AG09309 (cell line): Measurements from ENCODE around the gene BABAM2.

Experiments used
- DNase-seq: peaks from one replicate; pipeline ENCODE4 v3.0.0-alpha.2; 2010; ENCODE audit warnings: low read depth
- H3K4me3 ChIP-seq: 2 replicates; pipeline ENCODE4 v1.5.1; 2011; ENCODE audit warnings: mild to moderate bottlenecking, low read depth, low read length, moderate library complexity; ENCODE audit not compliant: control insufficient read depth
- CTCF ChIP-seq: IDR thresholded peaks from 2 replicates; pipeline ENCODE4 v1.5.1; 2011; ENCODE audit warnings: mild to moderate bottlenecking, low read depth, low read length, inconsistent platforms; ENCODE audit not compliant: insufficient read depth, control insufficient read depth; ENCODE audit errors: missing control alignments

BABAM2 gene

GRCh38 chr2:28089486-28089885 lies 199.0 kb downstream of the BABAM2 start:
- H3K4me3 ChIP-seq: no peak overlapping the region
- no peak for TF ChIP-seq CTCF
- DNase-seq: no peak

- TF ChIP-seq CTCF: no peak
- no peak for DNase-seq
- no peak overlapping the region for H3K4me3 ChIP-seq
Observed at GRCh38 chr2:28093308-28093707, 202.8 kb downstream of the BABAM2 start.

- no peak for DNase-seq
- no peak overlapping the region for H3K4me3 ChIP-seq
- TF ChIP-seq CTCF: no peak
Observed at GRCh38 chr2:28093768-28094167, 203.2 kb downstream of the BABAM2 start.

GRCh38 chr2:28094739-28095138 lies 204.2 kb downstream of the BABAM2 start:
- no peak overlapping the region for H3K4me3 ChIP-seq
- no peak for DNase-seq
- TF ChIP-seq CTCF: no peak

GRCh38 chr2:28095622-28096021 lies 205.1 kb downstream of the BABAM2 start:
- DNase-seq: no peak

GRCh38 chr2:28096421-28096820 lies 205.9 kb downstream of the BABAM2 start:
- no peak for DNase-seq
- no peak overlapping the region for H3K4me3 ChIP-seq
- TF ChIP-seq CTCF: no peak

More at GRCh38 chr2:28095622-28096021, 205.1 kb downstream of the BABAM2 start:
- TF ChIP-seq CTCF: no peak
- no peak overlapping the region for H3K4me3 ChIP-seq
